Lower lobe of right lung (tissue), 2 donors: ENCODE measurements around the gene FCRL6. TPM values are rescaled to one million over a fixed set of nuclear protein-coding genes. Genes with fewer than 3 reads are reported as not detected.

Experiments used
- ATAC-seq, 2 donors: fragments of 200-7000 bp; cut with Tn5 transposase; one replicate each; pipeline ENCODE4 v1.9.1; 2020 to 2022; ENCODE audit warnings: mild to moderate bottlenecking in 2 of 2, moderate library complexity in 2 of 2
- DNase-seq: peaks from one replicate; pipeline ENCODE4 v3.0.0-alpha.2; 2020
- H3K27ac ChIP-seq: fragments of 200-600 bp; one replicate; pipeline ENCODE4 v1.8.0; 2022
- H3K27me3 ChIP-seq: fragments of 200-600 bp; one replicate; pipeline ENCODE4 v1.8.0; 2022; ENCODE audit warnings: low read depth
- H3K36me3 ChIP-seq: fragments of 200-600 bp; one replicate; pipeline ENCODE4 v1.8.0; 2022; ENCODE audit warnings: mild to moderate bottlenecking
- H3K4me1 ChIP-seq: fragments of 200-600 bp; one replicate; pipeline ENCODE4 v1.8.0; 2022
- H3K4me3 ChIP-seq: fragments of 200-600 bp; one replicate; pipeline ENCODE4 v1.8.0; 2022; ENCODE audit warnings: mild to moderate bottlenecking
- H3K9me3 ChIP-seq: fragments of 200-600 bp; one replicate; pipeline ENCODE4 v1.8.0; 2022
- intact Hi-C: fragments of 100-400 bp; cut with DNase I; formaldehyde crosslinking; loops from one replicate; pipeline ENCODE4 v1.11.0; 2022
- total RNA-seq: library from RNA; stranded (reverse); fragmentation: NEBNext Ultra II Directional; extraction: Animal tissue kit (Norgen Biotek cat#: 25700); gene quantifications from one replicate; pipeline ENCODE4 v1.2.1, GENCODE V29; 2021
- TF ChIP-seq, protein P1 (sequence below): fragments of 200-600 bp; IDR thresholded peaks from one replicate; pipeline ENCODE4 v1.8.0; 2022; ENCODE audit warnings: antibody characterized with exemption, mild to moderate bottlenecking
- donor health status: DM: no; HTN: yes; CAD: no; lungs with severe emphysema.

The FCRL6 gene
- total RNA-seq, 1 donor from 2014 or later: 2.3 TPM

DNA sequence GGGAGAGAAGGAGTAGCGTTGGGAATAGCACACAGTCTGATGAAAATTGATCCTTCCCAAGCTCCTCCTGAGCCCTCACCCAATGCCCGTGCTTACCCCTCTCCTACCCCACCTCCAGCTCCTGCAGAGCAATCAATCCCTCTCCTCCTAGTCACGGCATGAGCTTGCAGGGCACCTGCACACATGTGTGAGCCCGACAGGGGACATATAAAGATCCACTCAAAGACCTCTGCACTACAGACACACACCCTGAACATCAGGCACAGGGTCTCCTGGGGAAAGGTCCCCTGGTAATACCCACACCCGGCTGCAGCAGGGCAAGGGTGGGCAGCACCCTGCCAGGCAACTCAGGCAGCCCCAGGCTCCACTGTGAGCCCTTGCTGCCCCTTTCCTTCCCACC is 59.9 kb downstream of the FCRL6 start:
- DNase-seq (no peak), ATAC-seq (no peak)
- intact Hi-C loops: no loop called here
- no peaks in the 10 kb centered on the region for H3K9me3 ChIP-seq
- H3K27ac ChIP-seq: no peak overlapping the region
- H3K27me3 ChIP-seq: no peaks in the 10 kb centered on the region
- no peaks in the 10 kb centered on the region for H3K4me1 ChIP-seq
- H3K36me3 ChIP-seq: no peaks in the 10 kb centered on the region
- TF ChIP-seq, protein P1, sequence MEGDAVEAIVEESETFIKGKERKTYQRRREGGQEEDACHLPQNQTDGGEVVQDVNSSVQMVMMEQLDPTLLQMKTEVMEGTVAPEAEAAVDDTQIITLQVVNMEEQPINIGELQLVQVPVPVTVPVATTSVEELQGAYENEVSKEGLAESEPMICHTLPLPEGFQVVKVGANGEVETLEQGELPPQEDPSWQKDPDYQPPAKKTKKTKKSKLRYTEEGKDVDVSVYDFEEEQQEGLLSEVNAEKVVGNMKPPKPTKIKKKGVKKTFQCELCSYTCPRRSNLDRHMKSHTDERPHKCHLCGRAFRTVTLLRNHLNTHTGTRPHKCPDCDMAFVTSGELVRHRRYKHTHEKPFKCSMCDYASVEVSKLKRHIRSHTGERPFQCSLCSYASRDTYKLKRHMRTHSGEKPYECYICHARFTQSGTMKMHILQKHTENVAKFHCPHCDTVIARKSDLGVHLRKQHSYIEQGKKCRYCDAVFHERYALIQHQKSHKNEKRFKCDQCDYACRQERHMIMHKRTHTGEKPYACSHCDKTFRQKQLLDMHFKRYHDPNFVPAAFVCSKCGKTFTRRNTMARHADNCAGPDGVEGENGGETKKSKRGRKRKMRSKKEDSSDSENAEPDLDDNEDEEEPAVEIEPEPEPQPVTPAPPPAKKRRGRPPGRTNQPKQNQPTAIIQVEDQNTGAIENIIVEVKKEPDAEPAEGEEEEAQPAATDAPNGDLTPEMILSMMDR: no peak
- H3K4me3 ChIP-seq: no peak overlapping the region

- TF ChIP-seq, protein P1: no peak
- ATAC-seq (no peak), DNase-seq (no peak)
- Histone ChIP-seq H3K9me3 (no peaks in the 10 kb centered on the region), H3K36me3 (no peaks in the 10 kb centered on the region), H3K4me1 (peaks cover 2% of the 10 kb centered on the region), H3K27me3 (no peaks in the 10 kb centered on the region), H3K27ac (no peak within 1 kb of the TSS), H3K4me3 (no peak within 1 kb of the TSS)
- intact Hi-C loops: no loop called here
These were observed 60.4 kb downstream of the FCRL6 start, which contains the start of gene VSIG8 for GRCh38 chr1:159862557-159862956. Gene VSIG8 (minus strand): TSS chr1:159862657. CDS start chr1:159862521, 136 bp downstream.

DNA sequence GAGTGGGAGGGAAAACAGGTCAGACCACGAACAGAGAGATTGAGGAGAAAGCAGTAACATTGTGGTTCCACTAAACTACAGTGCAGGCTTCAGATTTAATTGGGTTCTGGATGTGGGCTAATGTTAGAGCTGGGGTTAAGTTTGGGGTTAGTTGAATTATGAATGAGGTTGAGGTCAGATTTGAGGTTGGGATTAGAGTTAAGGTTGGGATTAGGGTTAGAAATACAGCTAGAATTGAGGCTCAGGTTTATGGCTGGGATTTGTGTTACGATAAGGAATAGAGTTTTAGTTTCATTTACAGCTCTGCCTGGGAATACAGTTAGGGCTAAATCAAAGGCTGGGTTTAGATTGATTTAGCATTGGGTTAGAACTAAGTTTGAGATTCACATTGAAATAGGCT is 62.1 kb downstream of the FCRL6 start:
- no peak for DNase-seq
- intact Hi-C loops: no loop called here
- TF ChIP-seq, protein P1: no peak
- no peaks in the 10 kb centered on the region for H3K36me3 ChIP-seq
- no peak overlapping the region for H3K27ac ChIP-seq
- no peaks in the 10 kb centered on the region for H3K27me3 ChIP-seq
- no peak for ATAC-seq
- peaks cover 9% of the 10 kb centered on the region for H3K4me1 ChIP-seq
- no peaks in the 10 kb centered on the region for H3K9me3 ChIP-seq
- H3K4me3 ChIP-seq: no peak overlapping the region

Other genes starting within 250 kb of the FCRL6 start
- gene APCS, start 214.5 kb upstream of the FCRL6 start, total RNA-seq: not detected
- not detected for gene CRP, start 87.8 kb upstream of the FCRL6 start, total RNA-seq
- 55.5 TPM for gene DUSP23, start 21.4 kb upstream of the FCRL6 start, total RNA-seq
- 51.2 TPM for gene SLAMF8, start 24.5 kb downstream of the FCRL6 start, total RNA-seq
- 0.35 TPM for gene VSIG8, start 60.3 kb downstream of the FCRL6 start, total RNA-seq
- gene CFAP45, start 97.8 kb downstream of the FCRL6 start, total RNA-seq: 10.2 TPM
- gene TAGLN2, start 123.1 kb downstream of the FCRL6 start, total RNA-seq: 451 TPM
- gene IGSF9, start 143.3 kb downstream of the FCRL6 start, total RNA-seq: 2.0 TPM
- not detected for gene SLAMF9, start 151.9 kb downstream of the FCRL6 start, total RNA-seq
- gene PIGM, start 229.6 kb downstream of the FCRL6 start, total RNA-seq: 6.9 TPM